OCI-LY1 (cell line): ENCODE results near the gene PXT1.

Experiments used
- CTCF ChIP-seq: fragments of 200-600 bp; sonication (generic), shearing (Covaris generic); IDR thresholded peaks from 2 replicates; pipeline ENCODE4 v1.5.1; 2017; ENCODE audit warnings: mild to moderate bottlenecking, antibody characterized with exemption, low read length, moderate library complexity, mixed read lengths
- EZH2 ChIP-seq: fragments of 200-600 bp; sonication (generic), shearing (Covaris generic); IDR thresholded peaks from 2 replicates; pipeline ENCODE4 v1.8.0; 2017; ENCODE audit warnings: borderline replicate concordance, mixed run types, mild to moderate bottlenecking, antibody characterized with exemption, low read length, moderate library complexity, mixed read lengths

GRCh38 chr6:36432151-36432671 is 10.4 kb downstream of the PXT1 start:
- TF ChIP-seq EZH2 (no peak), CTCF (no peak)
